ENCODE data around the gene TFDP2.

The TFDP2 gene

DNA sequence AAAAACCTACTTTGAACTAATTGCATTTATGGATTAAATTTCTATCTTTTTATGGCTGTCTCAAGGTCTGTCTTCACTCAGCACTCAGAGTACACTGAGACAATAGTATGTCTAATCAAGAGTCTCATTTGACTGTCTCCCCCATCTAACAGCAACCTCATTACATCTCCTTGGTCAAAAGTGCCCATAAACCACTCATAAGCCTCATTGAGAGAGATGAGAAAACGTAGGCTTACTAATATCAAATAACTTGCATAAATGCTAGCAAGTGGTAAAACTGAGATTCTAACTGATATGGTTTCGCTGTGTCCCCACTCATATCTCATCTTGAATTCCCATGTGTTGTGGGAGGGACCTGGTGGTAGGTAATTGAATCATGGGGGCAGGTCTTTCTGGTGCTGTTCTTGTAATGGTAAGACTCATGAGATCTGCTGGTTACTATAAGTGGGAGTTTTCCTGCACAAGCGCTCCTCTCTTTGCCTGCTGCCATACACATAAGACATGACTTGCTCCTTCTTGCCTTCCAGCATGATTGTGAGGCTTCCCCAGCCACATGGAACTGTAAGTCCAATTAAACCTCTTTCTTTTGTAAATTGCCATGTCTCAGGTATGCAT lies 113.9 kb downstream of the TFDP2 start:
- no peaks in the 10 kb centered on the region for H3K27me3 ChIP-seq (ENCODE audit: control insufficient read depth, insufficient read depth, low read length)
- no peaks in the 10 kb centered on the region for H3K36me3 ChIP-seq (ENCODE audit: control insufficient read depth, insufficient read depth, low read length)
- no peaks in the 10 kb centered on the region for H3K9me3 ChIP-seq (ENCODE audit: control insufficient read depth, low read length)
- no peak for TF ChIP-seq CTCF (IDR thresholded peaks at IDR 0.05)
- no peak overlapping the region for H3K9ac ChIP-seq
- H3K4me3 ChIP-seq (ENCODE audit: low read depth, low read length), result no peak overlapping the region
- H2AFZ ChIP-seq, result no peak overlapping the region
- no peak overlapping the region for H3K4me2 ChIP-seq (ENCODE audit: low read length)
- no peaks in the 10 kb centered on the region for H3K79me2 ChIP-seq
- H3K4me1 ChIP-seq, result no peaks in the 10 kb centered on the region
- H3K27ac ChIP-seq, result no peak overlapping the region

DNA sequence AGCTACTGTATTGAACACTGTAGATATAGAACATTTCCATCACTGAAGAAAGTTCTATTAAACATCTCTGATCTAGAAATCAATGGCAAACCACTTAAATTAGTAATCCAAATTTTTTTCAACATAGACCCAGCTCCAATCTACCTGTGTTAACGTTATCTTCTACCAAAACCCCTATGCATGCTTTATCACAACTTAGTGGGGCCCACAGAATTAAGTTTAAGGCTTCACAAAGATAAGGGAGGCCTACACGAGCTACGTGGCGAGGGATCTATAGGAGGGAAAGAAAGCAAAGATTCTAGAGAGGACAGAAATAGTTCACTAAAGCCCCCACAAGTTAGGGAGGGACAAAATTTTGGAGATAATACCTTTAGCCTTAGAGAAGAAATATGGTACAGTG lies 116.1 kb downstream of the TFDP2 start:
- Histone ChIP-seq H3K4me3 (ENCODE audit: low read depth, low read length) (no peak overlapping the region), H3K9me3 (ENCODE audit: control insufficient read depth, low read length) (no peaks in the 10 kb centered on the region), H3K9ac (no peak overlapping the region), H3K4me1 (peaks cover 6% of the 10 kb centered on the region), H3K36me3 (ENCODE audit: control insufficient read depth, insufficient read depth, low read length) (no peaks in the 10 kb centered on the region), H2AFZ (no peak overlapping the region), H3K27ac (no peak overlapping the region), H3K79me2 (no peaks in the 10 kb centered on the region), H3K4me2 (ENCODE audit: low read length) (no peak overlapping the region), H3K27me3 (ENCODE audit: control insufficient read depth, insufficient read depth, low read length) (no peaks in the 10 kb centered on the region)
- no peak for TF ChIP-seq CTCF (IDR thresholded peaks at IDR 0.05)

DNA sequence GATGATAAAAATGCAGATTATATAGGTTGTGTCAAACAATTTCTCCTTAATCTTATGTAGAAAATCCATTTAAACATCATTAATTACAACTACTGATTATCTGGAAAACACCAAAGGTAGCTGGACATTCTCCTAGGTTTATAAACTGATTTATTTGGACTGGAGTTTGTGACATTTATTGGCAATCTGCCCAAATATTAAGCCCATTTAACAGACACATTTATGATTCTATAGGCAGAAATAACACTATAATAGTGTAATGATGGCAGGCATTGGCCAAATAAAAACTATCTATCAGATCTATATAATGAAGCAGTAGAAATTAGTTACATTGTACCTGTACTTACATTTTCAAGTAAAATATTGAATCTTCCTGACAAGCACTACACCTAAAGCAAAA lies 117.8 kb downstream of the TFDP2 start:
- Histone ChIP-seq H2AFZ (no peak overlapping the region), H3K4me2 (ENCODE audit: low read length) (no peak overlapping the region), H3K79me2 (no peaks in the 10 kb centered on the region), H3K27ac (no peak overlapping the region), H3K4me3 (ENCODE audit: low read depth, low read length) (no peak overlapping the region), H3K9me3 (ENCODE audit: control insufficient read depth, low read length) (no peaks in the 10 kb centered on the region), H3K27me3 (ENCODE audit: control insufficient read depth, insufficient read depth, low read length) (no peaks in the 10 kb centered on the region), H3K9ac (no peak overlapping the region), H3K36me3 (ENCODE audit: control insufficient read depth, insufficient read depth, low read length) (no peaks in the 10 kb centered on the region), H3K4me1 (peaks cover 6% of the 10 kb centered on the region)
- TF ChIP-seq CTCF (IDR thresholded peaks at IDR 0.05), result no peak

DNA sequence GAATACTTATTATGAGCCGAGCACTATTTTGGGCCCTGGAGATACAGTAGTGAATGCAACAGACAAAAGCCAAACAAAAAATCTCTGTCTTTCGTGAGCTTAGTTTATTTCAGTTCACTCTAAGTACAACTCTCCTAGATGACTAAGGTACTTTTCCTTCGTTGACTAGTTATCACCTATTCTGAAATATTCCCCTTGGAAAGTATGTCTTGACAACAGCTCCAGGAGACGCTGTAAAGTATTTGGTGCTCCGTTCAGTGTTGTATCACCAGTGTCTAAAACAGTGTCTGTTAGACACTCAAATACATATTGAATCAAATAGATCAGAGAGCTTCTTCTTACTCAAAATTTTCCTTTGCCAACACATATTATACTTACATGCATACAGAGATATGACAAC lies 119.6 kb downstream of the TFDP2 start:
- H3K27me3 ChIP-seq (ENCODE audit: control insufficient read depth, insufficient read depth, low read length), result no peaks in the 10 kb centered on the region
- no peak overlapping the region for H3K27ac ChIP-seq
- no peak overlapping the region for H3K9ac ChIP-seq
- H2AFZ ChIP-seq, result peak overlapping the region; percentile 17
- H3K4me3 ChIP-seq (ENCODE audit: low read depth, low read length), result no peak overlapping the region
- no peaks in the 10 kb centered on the region for H3K36me3 ChIP-seq (ENCODE audit: control insufficient read depth, insufficient read depth, low read length)
- H3K79me2 ChIP-seq, result no peaks in the 10 kb centered on the region
- peaks cover 6% of the 10 kb centered on the region for H3K4me1 ChIP-seq
- TF ChIP-seq CTCF (IDR thresholded peaks at IDR 0.05), result no peak
- no peak overlapping the region for H3K4me2 ChIP-seq (ENCODE audit: low read length)
- H3K9me3 ChIP-seq (ENCODE audit: control insufficient read depth, low read length), result no peaks in the 10 kb centered on the region

GRCh38 chr3:142029052-142029642 lies 120.2 kb downstream of the TFDP2 start:
- H3K27me3 ChIP-seq (ENCODE audit: control insufficient read depth, insufficient read depth, low read length), result no peaks in the 10 kb centered on the region
- H3K36me3 ChIP-seq (ENCODE audit: control insufficient read depth, insufficient read depth, low read length), result no peaks in the 10 kb centered on the region
- no peaks in the 10 kb centered on the region for H3K79me2 ChIP-seq
- peak overlapping the region; percentile 23 for H2AFZ ChIP-seq
- H3K4me1 ChIP-seq, result peaks cover 6% of the 10 kb centered on the region
- H3K9me3 ChIP-seq (ENCODE audit: control insufficient read depth, low read length), result no peaks in the 10 kb centered on the region
- no peak overlapping the region for H3K4me3 ChIP-seq (ENCODE audit: low read depth, low read length)
- no peak overlapping the region for H3K4me2 ChIP-seq (ENCODE audit: low read length)
- no peak for TF ChIP-seq CTCF (IDR thresholded peaks at IDR 0.05)
- H3K9ac ChIP-seq, result no peak overlapping the region
- no peak overlapping the region for H3K27ac ChIP-seq

Measured in parathyroid adenoma (tissue), 2 donors.